IMR-90 (cell line): ENCODE measurements around the gene COL4A2.

Experiments
- CEBPB ChIP-seq: IDR thresholded peaks from 2 replicates; pipeline ENCODE4 v1.6.1; 2012; ENCODE audit warnings: low read depth, low read length, improper control_type of control experiment
- CHD1 ChIP-seq: IDR thresholded peaks from 2 replicates; pipeline ENCODE4 v1.6.1; 2012; ENCODE audit warnings: low read depth, low read length, improper control_type of control experiment
- CTCF ChIP-seq: conservative IDR thresholded peaks from 2 replicates; pipeline ENCODE4 v1.5.1; 2012; ENCODE audit warnings: mild to moderate bottlenecking, low read depth, low read length, improper control_type of control experiment
- ELK1 ChIP-seq: fragments of 150-350 bp; IDR thresholded peaks from 2 replicates; pipeline ENCODE4 v1.6.1; 2016; ENCODE audit warnings: low read depth, mild to moderate bottlenecking, low read length, moderate library complexity, borderline replicate concordance
- FOS ChIP-seq: fragments of 150-350 bp; IDR thresholded peaks from 2 replicates; pipeline ENCODE4 v1.6.1; 2016; ENCODE audit warnings: low read depth, low read length
- MAFK ChIP-seq: IDR thresholded peaks from 2 replicates; pipeline ENCODE4 v1.6.1; 2012; ENCODE audit warnings: low read depth, low read length, improper control_type of control experiment
- MAZ ChIP-seq: IDR thresholded peaks from 2 replicates; pipeline ENCODE4 v1.6.1; 2012; ENCODE audit warnings: low read depth, mild to moderate bottlenecking, low read length, improper control_type of control experiment, moderate library complexity, borderline replicate concordance
- MXI1 ChIP-seq: IDR thresholded peaks from 2 replicates; pipeline ENCODE4 v1.6.1; 2012; ENCODE audit warnings: low read depth, mild to moderate bottlenecking, low read length, moderate library complexity, borderline replicate concordance
- POLR2A ChIP-seq: IDR thresholded peaks from 2 replicates; pipeline ENCODE4 v1.6.1; 2012; ENCODE audit warnings: mild to moderate bottlenecking, low read depth, low read length
- RAD21 ChIP-seq: IDR thresholded peaks from 2 replicates; pipeline ENCODE4 v1.6.1; 2012; ENCODE audit warnings: low read length, improper control_type of control experiment
- RCOR1 ChIP-seq: IDR thresholded peaks from 2 replicates; pipeline ENCODE4 v1.6.1; 2012; ENCODE audit warnings: mild to moderate bottlenecking, low read length, improper control_type of control experiment; ENCODE audit not compliant: insufficient replicate concordance
- SMC3 ChIP-seq: fragments of 150-350 bp; IDR thresholded peaks from 2 replicates; pipeline ENCODE4 v1.6.1; 2016; ENCODE audit warnings: low read depth, mild to moderate bottlenecking, antibody characterized with exemption, low read length, moderate library complexity
- USF2 ChIP-seq: fragments of 150-350 bp; IDR thresholded peaks from 2 replicates; pipeline ENCODE4 v1.6.1; 2017; ENCODE audit warnings: mild to moderate bottlenecking, antibody characterized with exemption, low read length, low read depth

GRCh38 chr13:110269509-110270185 is 37.4 kb upstream of the COL4A2 start:
- TF ChIP-seq ELK1 = no peak
- TF ChIP-seq MAZ = no peak
- TF ChIP-seq CTCF = no peak
- TF ChIP-seq POLR2A = no peak
- TF ChIP-seq SMC3 = no peak
- TF ChIP-seq RAD21 = no peak
- TF ChIP-seq USF2 = no peak
- no peak for TF ChIP-seq MAFK
- TF ChIP-seq FOS = no peak
- TF ChIP-seq CEBPB = no peak
- TF ChIP-seq MXI1 = no peak
- no peak for TF ChIP-seq RCOR1
- TF ChIP-seq CHD1 = no peak
